ENCODE results near the gene SLC9A3. TPM values are rescaled to one million over a fixed set of nuclear protein-coding genes. Genes with fewer than 3 reads are reported as not detected.

SLC9A3 gene
- total RNA-seq, 1 experiment from 2014 or later, result 0.85 TPM

DNA sequence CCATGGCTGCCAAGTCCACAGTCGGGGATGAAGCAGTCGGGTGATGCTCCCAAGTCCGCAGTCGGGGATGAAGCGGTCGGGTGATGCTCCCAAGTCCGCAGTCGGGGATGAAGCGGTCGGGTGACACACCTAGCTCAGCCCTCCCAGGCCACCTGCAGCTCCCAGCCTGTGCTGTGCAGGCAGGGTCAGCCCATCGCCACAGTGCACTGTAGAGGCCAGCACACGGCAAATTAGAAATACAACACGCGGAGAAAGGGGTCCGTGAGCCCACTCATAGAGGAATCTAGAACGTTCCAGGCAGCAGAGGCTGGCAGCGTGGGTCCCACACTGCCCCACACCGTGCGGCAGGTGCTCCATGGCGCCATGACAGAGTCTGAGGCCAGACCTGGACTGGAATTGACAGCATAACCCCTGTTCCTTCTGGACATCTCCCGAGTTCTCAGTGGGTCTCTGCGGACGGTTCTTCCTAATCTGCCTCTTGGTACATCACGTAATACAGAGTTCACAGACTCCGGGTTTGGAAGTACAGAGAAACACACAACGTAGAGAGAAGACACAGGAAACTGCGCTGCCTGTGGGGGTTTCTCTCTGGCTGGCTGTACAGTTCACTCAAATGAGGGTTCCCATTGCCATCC, 89.0 kb downstream of the SLC9A3 start:
- Histone ChIP-seq H2AFZ (ENCODE audit: low read length) (no peak overlapping the region), H3K9ac (ENCODE audit: extremely low read depth, insufficient read length, low read length) (no peak overlapping the region), H2BK120ac (ENCODE audit: low read depth, low read length, poor library complexity, severe bottlenecking) (no peak overlapping the region), H4K91ac (ENCODE audit: insufficient read length, low read depth, low read length) (no peak overlapping the region), H2BK20ac (ENCODE audit: low read depth, low read length, poor library complexity, severe bottlenecking) (no peak overlapping the region), H3K4ac (ENCODE audit: low read depth, low read length) (no peak overlapping the region), H3K27ac (ENCODE audit: insufficient read length, low read depth, low read length) (no peak overlapping the region), H2AK5ac (ENCODE audit: insufficient read length, low read length) (no peak overlapping the region), H4K5ac (ENCODE audit: insufficient read length, low read depth, low read length) (no peak overlapping the region), H4K20me1 (ENCODE audit: control insufficient read depth, insufficient read depth, insufficient read length) (no peaks in the 10 kb centered on the region), H3K9me3 (ENCODE audit: control insufficient read depth, low read depth, low read length) (no peaks in the 10 kb centered on the region), H3K79me1 (ENCODE audit: insufficient read depth, low read depth, low read length, poor library complexity, severe bottlenecking) (no peaks in the 10 kb centered on the region), H3T11ph (ENCODE audit: low read length) (no peak overlapping the region), H3K23ac (ENCODE audit: insufficient read length, low read depth, low read length) (no peak overlapping the region), H3K56ac (ENCODE audit: insufficient read length, low read depth, low read length) (no peak overlapping the region), H3K23me2 (ENCODE audit: insufficient read length, low read depth, low read length, poor library complexity, severe bottlenecking) (no peaks in the 10 kb centered on the region), H3K27me3 (ENCODE audit: insufficient read depth, low read length) (no peaks in the 10 kb centered on the region), H3K79me2 (ENCODE audit: insufficient read depth, low read length) (no peaks in the 10 kb centered on the region), H2BK15ac (ENCODE audit: low read depth, low read length) (no peak overlapping the region), H3K4me2 (ENCODE audit: insufficient read depth, insufficient read length, low read length) (no peak overlapping the region), H2BK12ac (ENCODE audit: insufficient read length, low read depth, low read length) (no peak overlapping the region), H3K14ac (ENCODE audit: insufficient read depth, low read length) (no peak overlapping the region), H3K18ac (ENCODE audit: insufficient read length, low read depth, low read length) (no peak overlapping the region), H4K8ac (replicated peaks; ENCODE audit: insufficient read length, low read depth, low read length) (no peak overlapping the region), H3K4me1 (ENCODE audit: insufficient read depth, low read length) (no peaks in the 10 kb centered on the region), H2BK5ac (ENCODE audit: insufficient read length, low read length) (no peak overlapping the region)
- Mint-ChIP-seq H3K4me1 (peaks cover 0 to 2% of the 10 kb centered on the region in 2 experiments; a peak in 1 of 4 replicates), H3K36me3 (ENCODE audit: insufficient read depth in 1 of 3, low read depth in 3 of 3) (no peaks in the 10 kb centered on the region), H3K27me3 (ENCODE audit: low read depth) (peaks cover 24% of the 10 kb centered on the region), H3K9me3 (no peaks in the 10 kb centered on the region), H3K4me3 (no peak overlapping the region), H3K27ac (peak overlapping the region in 1 of 3 experiments; percentile 16; a peak in 1 of 7 replicates)
- DNase-seq, result peak; percentile 19
- WGBS (ENCODE audit: extremely low coverage, insufficient read length, low lambda C conversion rate), result no CpG with 5 or more reads among the region's 27 CpGs
- TF ChIP-seq, protein P1, sequence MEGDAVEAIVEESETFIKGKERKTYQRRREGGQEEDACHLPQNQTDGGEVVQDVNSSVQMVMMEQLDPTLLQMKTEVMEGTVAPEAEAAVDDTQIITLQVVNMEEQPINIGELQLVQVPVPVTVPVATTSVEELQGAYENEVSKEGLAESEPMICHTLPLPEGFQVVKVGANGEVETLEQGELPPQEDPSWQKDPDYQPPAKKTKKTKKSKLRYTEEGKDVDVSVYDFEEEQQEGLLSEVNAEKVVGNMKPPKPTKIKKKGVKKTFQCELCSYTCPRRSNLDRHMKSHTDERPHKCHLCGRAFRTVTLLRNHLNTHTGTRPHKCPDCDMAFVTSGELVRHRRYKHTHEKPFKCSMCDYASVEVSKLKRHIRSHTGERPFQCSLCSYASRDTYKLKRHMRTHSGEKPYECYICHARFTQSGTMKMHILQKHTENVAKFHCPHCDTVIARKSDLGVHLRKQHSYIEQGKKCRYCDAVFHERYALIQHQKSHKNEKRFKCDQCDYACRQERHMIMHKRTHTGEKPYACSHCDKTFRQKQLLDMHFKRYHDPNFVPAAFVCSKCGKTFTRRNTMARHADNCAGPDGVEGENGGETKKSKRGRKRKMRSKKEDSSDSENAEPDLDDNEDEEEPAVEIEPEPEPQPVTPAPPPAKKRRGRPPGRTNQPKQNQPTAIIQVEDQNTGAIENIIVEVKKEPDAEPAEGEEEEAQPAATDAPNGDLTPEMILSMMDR (conservative IDR thresholded peaks at IDR 0.05), result no peak

Data from H9 (cell line).